Kidney (tissue), 22 donors: ENCODE data around the gene UGT1A10. TPM values are rescaled to one million over a fixed set of nuclear protein-coding genes. Genes with fewer than 3 reads are reported as not detected.
"Not testable (repeated sequence)": the region's sequence is repeated elsewhere in the genome, so short reads cannot be mapped to it uniquely, and the experiment has no call there.

Experiments used
- DNase-seq, 5 donors: peaks; one replicate each; pipeline ENCODE4 v3.0.0-alpha.2; 2013 to 2020
- FAIRE-seq: peaks from 2 replicates; lab custom pipeline; 2012; peaks lifted over from hg19 to GRCh38; lab: Jason Lieb, UNC
- H3K27ac ChIP-seq, 2 donors: one replicate each; pipeline ENCODE4 v1.7.0; 2013; ENCODE audit warnings: low read depth in 2 of 2, low read length in 2 of 2, inconsistent platforms in 1 of 2
- H3K27me3 ChIP-seq: one replicate; pipeline ENCODE4 v1.7.1; 2013; ENCODE audit warnings: low read length, inconsistent platforms; ENCODE audit not compliant: control insufficient read depth, insufficient read depth
- H3K36me3 ChIP-seq, 3 donors: one replicate each; pipeline versions ENCODE4 v1.7.0 to v1.7.1; 2013; ENCODE audit warnings: low read length in 3 of 3, control low read depth in 1 of 3, inconsistent platforms in 1 of 3; ENCODE audit not compliant: insufficient read depth in 3 of 3, control insufficient read depth in 2 of 3
- H3K4me1 ChIP-seq, 3 donors: one replicate each; pipeline versions ENCODE4 v1.7.0 to v1.7.1; 2013; ENCODE audit warnings: low read length in 3 of 3, inconsistent platforms in 1 of 3, low read depth in 1 of 3; ENCODE audit not compliant: control insufficient read depth in 2 of 3, insufficient read depth in 2 of 3
- H3K4me3 ChIP-seq, 3 donors: one replicate each; pipeline versions ENCODE4 v1.7.0 to v1.8.1; 2013; ENCODE audit warnings: low read length in 3 of 3, control low read depth in 1 of 3, inconsistent platforms in 1 of 3
- H3K9ac ChIP-seq, 3 donors: one replicate each; pipeline versions ENCODE4 v1.7.0 to v1.7.1; 2013; ENCODE audit warnings: low read length in 3 of 3, control low read depth in 1 of 3, inconsistent platforms in 1 of 3
- H3K9me3 ChIP-seq, 3 donors: one replicate each; pipeline versions ENCODE4 v1.7.0 to v1.7.1; 2013; ENCODE audit warnings: low read length in 3 of 3, control low read depth in 1 of 3, inconsistent platforms in 1 of 3; ENCODE audit not compliant: control insufficient read depth in 2 of 3, insufficient read depth in 1 of 3
- intact Hi-C: fragments of 100-400 bp; cut with DNase I; formaldehyde crosslinking; loops from one replicate; pipeline ENCODE4 v1.11.1; 2022
- long read RNA-seq, 10 donors: library from polyadenylated mRNA in 1 of 10; unstranded in 1 of 10; transcript quantifications; one replicate each; pipeline ENCODE4 v2.0.0 and lab custom pipeline, GENCODE V29; 2021 to 2026
- polyA plus RNA-seq: library from polyadenylated mRNA; stranded (reverse); fragments of 350-450 nt; fragmentation: Illumina TruSeq; extraction: RNeasy Lipid Tissue Mini Kit (QIAGEN cat#74804); gene quantifications from one replicate; pipeline ENCODE4 v1.2.3, GENCODE V29; 2014; ENCODE audit warnings: low read depth, low replicate concordance; ENCODE audit not compliant: insufficient read depth
- total RNA-seq: library from RNA; stranded (reverse); fragmentation: NEBNext Ultra II Directional; extraction: Animal tissue kit (Norgen Biotek cat#: 25700); gene quantifications from one replicate; pipeline ENCODE4 v1.2.1, GENCODE V29; 2021
- TF ChIP-seq, protein P1 (sequence below): IDR thresholded peaks from 3 replicates; pipeline ENCODE4 v1.5.1; 2012; ENCODE audit warnings: mild to moderate bottlenecking, moderate library complexity, borderline replicate concordance; ENCODE audit not compliant: insufficient read depth; ENCODE audit errors: extremely low read depth
- donor health status: control.
- donor health status: control.
- donor health status: control.
- donor health status: control.
- donor health status: control.
- donor health status: DM: yes; HTN: yes; CAD: no.
- donor health status: Normal renal cell carcinoma (clear cell type).

Gene UGT1A10
- total RNA-seq (not detected), polyA plus RNA-seq (6.6 TPM)
- long read RNA-seq, donor 1: 0 reads
- long read RNA-seq, donor 2: 0 reads
- long read RNA-seq, donor 3: 0 reads
- long read RNA-seq, donor 4: 0 reads
- long read RNA-seq, donor 5: 0 reads
- long read RNA-seq, donor 6: 0 reads
- long read RNA-seq, donor 7: 0 reads
- long read RNA-seq, donor 8: 0 reads
- long read RNA-seq, donor 9: 0 reads
- long read RNA-seq, donor 10: 0 reads

DNA sequence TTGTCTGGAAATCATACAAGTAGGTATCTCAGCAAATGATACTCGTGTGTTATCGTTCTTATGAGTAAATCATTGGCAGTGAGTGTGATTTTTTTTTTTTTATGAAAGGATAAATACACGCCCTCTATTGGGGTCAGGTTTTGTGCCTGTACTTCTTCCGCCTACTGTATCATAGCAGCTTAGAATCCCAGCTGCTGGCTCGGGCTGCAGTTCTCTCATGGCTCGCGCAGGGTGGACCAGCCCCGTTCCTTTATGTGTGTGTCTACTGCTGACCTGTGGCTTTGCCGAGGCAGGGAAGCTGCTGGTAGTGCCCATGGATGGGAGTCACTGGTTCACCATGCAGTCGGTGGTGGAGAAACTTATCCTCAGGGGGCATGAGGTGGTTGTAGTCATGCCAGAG is at the start of gene UGT1A10:
TSS of gene UGT1A10 (plus strand) at position 143 of the 400 bp plus-strand sequence. CDS start at position 218, 75 bp downstream.
- H3K36me3 ChIP-seq, FAIRE-seq, H3K4me3 ChIP-seq, H3K4me1 ChIP-seq, H3K27me3 ChIP-seq, H3K27ac ChIP-seq, H3K9me3 ChIP-seq, DNase-seq, intact Hi-C loops, H3K9ac ChIP-seq: not testable (repeated sequence)

DNA sequence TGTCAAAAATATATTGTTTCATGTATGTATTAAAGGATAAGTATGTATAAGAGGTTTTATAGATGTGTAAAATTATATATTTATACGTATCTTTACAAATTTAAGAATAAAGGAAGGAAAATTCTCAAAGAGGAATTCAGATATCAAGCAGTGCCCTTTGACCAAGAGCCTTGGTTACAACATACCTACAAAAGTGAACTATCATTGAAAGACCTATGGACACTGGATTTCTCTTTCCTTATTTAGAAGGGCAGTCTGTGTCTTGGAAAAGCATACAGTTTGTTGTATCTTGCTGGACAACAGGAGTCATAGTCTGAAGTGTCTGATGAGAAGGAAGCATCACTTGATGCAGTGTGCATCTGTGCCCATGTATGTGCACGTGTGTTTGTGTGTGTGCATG is 47.8 kb upstream of the UGT1A10 start:
- FAIRE-seq (no peak), DNase-seq (no peak)
- no peaks in the 10 kb centered on the region for H3K9me3 ChIP-seq
- no peak overlapping the region for H3K27ac ChIP-seq
- no peaks in the 10 kb centered on the region for H3K4me1 ChIP-seq
- no peak overlapping the region for H3K4me3 ChIP-seq
- TF ChIP-seq, protein P1, sequence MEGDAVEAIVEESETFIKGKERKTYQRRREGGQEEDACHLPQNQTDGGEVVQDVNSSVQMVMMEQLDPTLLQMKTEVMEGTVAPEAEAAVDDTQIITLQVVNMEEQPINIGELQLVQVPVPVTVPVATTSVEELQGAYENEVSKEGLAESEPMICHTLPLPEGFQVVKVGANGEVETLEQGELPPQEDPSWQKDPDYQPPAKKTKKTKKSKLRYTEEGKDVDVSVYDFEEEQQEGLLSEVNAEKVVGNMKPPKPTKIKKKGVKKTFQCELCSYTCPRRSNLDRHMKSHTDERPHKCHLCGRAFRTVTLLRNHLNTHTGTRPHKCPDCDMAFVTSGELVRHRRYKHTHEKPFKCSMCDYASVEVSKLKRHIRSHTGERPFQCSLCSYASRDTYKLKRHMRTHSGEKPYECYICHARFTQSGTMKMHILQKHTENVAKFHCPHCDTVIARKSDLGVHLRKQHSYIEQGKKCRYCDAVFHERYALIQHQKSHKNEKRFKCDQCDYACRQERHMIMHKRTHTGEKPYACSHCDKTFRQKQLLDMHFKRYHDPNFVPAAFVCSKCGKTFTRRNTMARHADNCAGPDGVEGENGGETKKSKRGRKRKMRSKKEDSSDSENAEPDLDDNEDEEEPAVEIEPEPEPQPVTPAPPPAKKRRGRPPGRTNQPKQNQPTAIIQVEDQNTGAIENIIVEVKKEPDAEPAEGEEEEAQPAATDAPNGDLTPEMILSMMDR: no peak
- no peaks in the 10 kb centered on the region for H3K27me3 ChIP-seq
- H3K9ac ChIP-seq: no peak overlapping the region
- no peaks in the 10 kb centered on the region for H3K36me3 ChIP-seq
- intact Hi-C loops: no loop called here

DNA sequence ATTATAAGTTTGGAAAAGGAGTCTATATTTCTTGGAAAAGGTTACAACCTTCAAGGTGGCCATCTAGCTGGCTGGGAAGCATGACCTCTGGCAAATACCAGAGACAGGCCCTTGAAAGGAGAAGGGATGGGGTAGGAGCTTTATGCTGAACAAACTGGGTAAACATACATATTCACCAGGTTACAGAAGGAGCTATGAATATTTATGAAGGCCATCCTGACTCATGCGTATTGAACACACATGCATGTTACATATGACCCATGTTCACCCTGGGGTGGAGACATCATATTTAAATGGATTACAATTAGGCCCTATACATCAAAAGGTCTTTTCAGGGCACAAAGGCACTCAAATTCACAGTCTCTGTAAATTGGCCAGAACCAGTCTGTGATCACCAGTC is 43.5 kb upstream of the UGT1A10 start:
- intact Hi-C loops, H3K9ac ChIP-seq, FAIRE-seq, DNase-seq, H3K36me3 ChIP-seq, H3K27me3 ChIP-seq, H3K9me3 ChIP-seq, H3K4me3 ChIP-seq, H3K27ac ChIP-seq: not testable (repeated sequence)
- H3K4me1 ChIP-seq: peaks cover 2 to 15% (median 3%) of the 10 kb centered on the region in 3 donors

- no peak overlapping the region for H3K9ac ChIP-seq
- FAIRE-seq (no peak), DNase-seq (no peak)
- H3K36me3 ChIP-seq: no peaks in the 10 kb centered on the region
- no peak overlapping the region for H3K27ac ChIP-seq
- H3K9me3 ChIP-seq: no peaks in the 10 kb centered on the region
- no peaks in the 10 kb centered on the region for H3K27me3 ChIP-seq
- H3K4me3 ChIP-seq: no peak overlapping the region
- peaks cover 2 to 15% (median 4%) of the 10 kb centered on the region in 3 donors for H3K4me1 ChIP-seq
- TF ChIP-seq, protein P1: no peak
- intact Hi-C loops: no loop called here
Measured at GRCh38 chr2:233593201-233593600, 43.0 kb upstream of the UGT1A10 start.
